ENCODE measurements around the gene PGD. TPM values are rescaled to one million over a fixed set of nuclear protein-coding genes. Genes with fewer than 3 reads are reported as not detected.

Gene PGD
- total RNA-seq, 2 donors from 2014 or later: 48.9 to 63.6 TPM

DNA sequence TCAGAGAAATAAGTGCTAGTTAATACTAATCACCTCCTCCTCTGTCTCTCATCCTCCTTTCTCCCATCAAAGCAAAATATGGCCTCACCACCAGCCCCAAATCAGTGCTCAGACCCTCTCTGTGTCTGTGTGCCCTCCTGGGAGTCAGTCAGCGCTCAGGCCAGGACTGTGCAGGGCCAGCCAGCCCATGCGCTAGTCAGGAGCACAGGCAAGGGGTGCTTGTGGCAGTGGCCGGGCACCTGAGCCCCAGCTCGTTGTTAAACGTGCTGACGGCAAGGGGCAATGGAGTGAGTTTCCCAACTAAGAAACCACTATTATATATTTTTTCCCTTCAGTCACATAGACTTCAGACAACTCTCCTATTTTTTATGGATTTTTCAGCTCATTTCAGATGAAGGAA, 19.2 kb upstream of the PGD start:
- Histone ChIP-seq H3K27me3 (replicated peaks; ENCODE audit: insufficient read depth) (no peaks in the 10 kb centered on the region), H3K4me1 (ENCODE audit: control insufficient read depth in 1 of 2, low read depth in 2 of 2) (peaks cover 0 to 7% of the 10 kb centered on the region in 2 donors), H3K4me3 (no peak overlapping the region), H3K27ac (no peak overlapping the region), H3K9me3 (no peaks in the 10 kb centered on the region), H3K36me3 (peaks cover 14% of the 10 kb centered on the region)
- TF ChIP-seq, protein P1, sequence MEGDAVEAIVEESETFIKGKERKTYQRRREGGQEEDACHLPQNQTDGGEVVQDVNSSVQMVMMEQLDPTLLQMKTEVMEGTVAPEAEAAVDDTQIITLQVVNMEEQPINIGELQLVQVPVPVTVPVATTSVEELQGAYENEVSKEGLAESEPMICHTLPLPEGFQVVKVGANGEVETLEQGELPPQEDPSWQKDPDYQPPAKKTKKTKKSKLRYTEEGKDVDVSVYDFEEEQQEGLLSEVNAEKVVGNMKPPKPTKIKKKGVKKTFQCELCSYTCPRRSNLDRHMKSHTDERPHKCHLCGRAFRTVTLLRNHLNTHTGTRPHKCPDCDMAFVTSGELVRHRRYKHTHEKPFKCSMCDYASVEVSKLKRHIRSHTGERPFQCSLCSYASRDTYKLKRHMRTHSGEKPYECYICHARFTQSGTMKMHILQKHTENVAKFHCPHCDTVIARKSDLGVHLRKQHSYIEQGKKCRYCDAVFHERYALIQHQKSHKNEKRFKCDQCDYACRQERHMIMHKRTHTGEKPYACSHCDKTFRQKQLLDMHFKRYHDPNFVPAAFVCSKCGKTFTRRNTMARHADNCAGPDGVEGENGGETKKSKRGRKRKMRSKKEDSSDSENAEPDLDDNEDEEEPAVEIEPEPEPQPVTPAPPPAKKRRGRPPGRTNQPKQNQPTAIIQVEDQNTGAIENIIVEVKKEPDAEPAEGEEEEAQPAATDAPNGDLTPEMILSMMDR (IDR thresholded peaks at IDR 0.05): no peak
- ATAC-seq (ENCODE audit: insufficient number of reproducible peaks, low FRiP score, low read depth) (no peak), DNase-seq (ENCODE audit: low spot score) (no peak)

DNA sequence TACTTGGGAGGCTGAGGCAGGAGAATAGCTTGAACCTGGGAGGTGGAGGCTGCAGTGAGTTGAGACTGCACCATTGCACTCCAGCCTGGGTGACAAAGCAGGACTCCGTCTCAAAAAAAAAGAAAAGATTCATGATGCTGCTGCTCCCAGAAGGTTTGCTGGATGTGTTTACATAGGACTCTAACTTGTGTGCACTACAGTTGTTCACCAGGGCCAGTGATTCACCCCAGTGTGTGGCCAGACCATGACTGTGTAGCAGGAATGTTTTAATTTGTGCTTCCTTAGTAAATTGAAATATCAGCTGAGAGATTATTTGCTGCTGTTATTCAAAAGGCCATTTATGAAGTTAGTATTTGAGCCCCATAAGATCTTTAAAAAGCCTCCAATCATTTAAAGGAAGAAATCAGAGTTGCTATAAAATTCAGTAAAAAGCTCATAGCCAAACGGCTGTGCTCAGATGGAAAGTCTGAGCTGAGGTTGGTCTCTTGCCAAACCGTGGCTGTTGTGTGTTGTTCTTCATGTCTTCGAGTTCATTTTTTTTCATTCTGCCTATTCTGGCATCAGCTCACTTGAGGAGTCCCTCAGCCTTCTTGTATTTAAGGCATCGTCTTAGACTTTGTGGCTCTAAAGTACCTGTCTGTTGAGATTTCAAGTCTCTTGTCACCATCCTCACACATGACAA, 18.1 kb upstream of the PGD start:
- no peak overlapping the region for H3K4me3 ChIP-seq
- TF ChIP-seq, protein P1 (IDR thresholded peaks at IDR 0.05): no peak
- no peaks in the 10 kb centered on the region for H3K27me3 ChIP-seq (replicated peaks; ENCODE audit: insufficient read depth)
- H3K4me1 ChIP-seq (ENCODE audit: control insufficient read depth in 1 of 2, low read depth in 2 of 2): peaks cover 0 to 7% of the 10 kb centered on the region in 2 donors
- H3K27ac ChIP-seq: peak overlapping the region in 1 of 2 donors; percentile 7
- no peaks in the 10 kb centered on the region for H3K9me3 ChIP-seq
- DNase-seq (ENCODE audit: low spot score) (peak; percentile 12), ATAC-seq (ENCODE audit: insufficient number of reproducible peaks, low FRiP score, low read depth) (no peak)
- peaks cover 8% of the 10 kb centered on the region for H3K36me3 ChIP-seq

GRCh38 chr1:10383630-10384029, 15.2 kb upstream of the PGD start:
- H3K27me3 ChIP-seq (replicated peaks; ENCODE audit: insufficient read depth): no peaks in the 10 kb centered on the region
- no peaks in the 10 kb centered on the region for H3K9me3 ChIP-seq
- no peak overlapping the region for H3K27ac ChIP-seq
- no peak overlapping the region for H3K4me3 ChIP-seq
- ATAC-seq (ENCODE audit: insufficient number of reproducible peaks, low FRiP score, low read depth) (no peak), DNase-seq (ENCODE audit: low spot score) (no peak)
- peaks cover 2% of the 10 kb centered on the region for H3K36me3 ChIP-seq
- TF ChIP-seq, protein P1 (IDR thresholded peaks at IDR 0.05): no peak
- H3K4me1 ChIP-seq (ENCODE audit: control insufficient read depth in 1 of 2, low read depth in 2 of 2): peaks cover 7 to 27% of the 10 kb centered on the region in 2 donors

DNA sequence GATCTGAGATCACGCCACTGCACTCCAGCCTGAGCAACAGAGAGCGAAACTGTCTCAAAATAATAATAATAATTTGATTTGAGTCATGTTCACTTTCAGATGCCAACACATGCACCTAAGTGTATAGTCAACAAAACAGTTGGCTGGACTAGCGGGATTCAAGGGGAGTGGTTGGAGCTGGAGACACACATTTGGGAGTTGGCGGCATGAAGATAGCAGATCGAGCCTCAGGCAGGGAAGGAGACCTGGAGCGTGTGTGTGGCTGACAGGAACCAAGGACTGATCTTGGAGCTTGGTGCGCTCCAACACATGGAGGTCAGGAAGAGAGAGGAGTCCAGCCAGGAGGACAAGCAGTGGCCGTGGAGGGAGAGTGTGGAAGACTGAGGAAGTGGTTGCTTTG, 14.6 kb upstream of the PGD start:
- H3K4me3 ChIP-seq: no peak overlapping the region
- DNase-seq (ENCODE audit: low spot score) (no peak), ATAC-seq (ENCODE audit: insufficient number of reproducible peaks, low FRiP score, low read depth) (no peak)
- H3K4me1 ChIP-seq (ENCODE audit: control insufficient read depth in 1 of 2, low read depth in 2 of 2): peaks cover 7 to 28% of the 10 kb centered on the region in 2 donors
- no peak overlapping the region for H3K27ac ChIP-seq
- no peaks in the 10 kb centered on the region for H3K36me3 ChIP-seq
- TF ChIP-seq, protein P1 (IDR thresholded peaks at IDR 0.05): no peak
- H3K27me3 ChIP-seq (replicated peaks; ENCODE audit: insufficient read depth): no peaks in the 10 kb centered on the region
- H3K9me3 ChIP-seq: no peaks in the 10 kb centered on the region

DNA sequence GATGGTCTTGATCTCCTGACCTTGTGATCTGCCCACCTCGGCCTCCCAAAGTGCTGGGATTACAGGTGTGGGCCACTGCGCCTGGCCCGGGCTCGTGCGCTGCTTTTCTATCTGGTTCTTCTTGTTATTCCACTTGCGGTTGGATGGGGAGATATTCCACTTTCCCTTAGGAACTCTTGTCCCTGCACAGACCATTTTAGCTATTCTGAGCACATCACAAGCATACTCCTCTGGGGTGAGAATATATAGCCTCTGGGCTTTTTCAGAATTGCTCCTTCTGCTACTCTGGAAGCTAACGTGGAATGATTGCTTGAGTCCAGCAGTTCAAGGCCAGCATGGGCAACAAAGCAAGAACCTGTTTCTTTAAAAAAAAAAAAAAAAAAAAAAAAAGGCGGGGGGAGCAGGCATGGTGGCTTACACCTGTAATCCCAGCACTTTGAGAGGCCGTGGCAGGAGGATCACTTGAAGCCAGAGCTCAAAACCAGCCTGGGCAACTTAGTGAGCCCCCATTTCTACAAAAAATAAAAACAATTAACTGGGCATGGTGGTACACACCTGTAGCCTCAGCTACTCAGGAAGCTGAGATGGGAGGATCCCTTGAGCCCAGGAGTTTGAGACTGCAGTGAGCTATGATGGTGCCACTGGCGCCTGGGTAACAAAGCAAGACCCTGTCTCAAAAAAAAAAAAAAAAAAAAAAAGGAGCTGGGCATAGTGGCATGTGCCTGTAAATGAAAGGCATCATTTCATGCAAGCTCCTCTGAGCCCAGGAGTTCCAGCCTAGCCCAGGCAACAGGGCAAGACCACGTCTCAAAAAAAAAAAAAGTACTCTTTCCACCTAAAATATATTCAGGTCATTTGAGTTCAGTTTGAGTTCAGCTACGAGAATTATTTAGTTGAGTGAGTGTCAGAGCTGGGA, 11.8 kb upstream of the PGD start:
- DNase-seq (ENCODE audit: low spot score) (no peak), ATAC-seq (ENCODE audit: insufficient number of reproducible peaks, low FRiP score, low read depth) (peak; percentile 15)
- TF ChIP-seq, protein P1 (IDR thresholded peaks at IDR 0.05): no peak
- Histone ChIP-seq H3K27ac (peak overlapping the region; percentile 57 to 61), H3K36me3 (no peaks in the 10 kb centered on the region), H3K4me3 (peak overlapping the region; percentile 27), H3K4me1 (ENCODE audit: control insufficient read depth in 1 of 2, low read depth in 2 of 2) (peaks cover 7 to 20% of the 10 kb centered on the region in 2 donors), H3K27me3 (replicated peaks; ENCODE audit: insufficient read depth) (no peaks in the 10 kb centered on the region), H3K9me3 (no peaks in the 10 kb centered on the region)

All from thoracic aorta (tissue), 2 donors.